Measurements from ENCODE around the gene ZNF518A.

The ZNF518A gene

GRCh38 chr10:96092999-96093767 is 36.9 kb upstream of the ZNF518A start:
- no peak for TF ChIP-seq CTCF (IDR thresholded peaks at IDR 0.05; ENCODE audit: extremely low read depth, missing control alignments)
- no peak for DNase-seq (ENCODE audit: low spot score)

- TF ChIP-seq CTCF (IDR thresholded peaks at IDR 0.05; ENCODE audit: extremely low read depth, missing control alignments): no peak
- no peak for DNase-seq (ENCODE audit: low spot score)
Observed at GRCh38 chr10:96093948-96094347, 36.1 kb upstream of the ZNF518A start.

GRCh38 chr10:96096958-96097357 is 33.1 kb upstream of the ZNF518A start:
- DNase-seq (ENCODE audit: low spot score): no peak
- TF ChIP-seq CTCF (IDR thresholded peaks at IDR 0.05; ENCODE audit: extremely low read depth, missing control alignments): no peak

GRCh38 chr10:96097865-96098264 is 32.2 kb upstream of the ZNF518A start:
- no peak for TF ChIP-seq CTCF (IDR thresholded peaks at IDR 0.05; ENCODE audit: extremely low read depth, missing control alignments)
- no peak for DNase-seq (ENCODE audit: low spot score)

GRCh38 chr10:96107623-96108038 is 22.5 kb upstream of the ZNF518A start:
- DNase-seq (ENCODE audit: low spot score): no peak

GRCh38 chr10:96112531-96112930 is 17.6 kb upstream of the ZNF518A start:
- DNase-seq (ENCODE audit: low spot score): no peak
- no peak for TF ChIP-seq CTCF (IDR thresholded peaks at IDR 0.05; ENCODE audit: extremely low read depth, missing control alignments)

More at GRCh38 chr10:96107623-96108038, 22.5 kb upstream of the ZNF518A start:
- no peak for TF ChIP-seq CTCF (IDR thresholded peaks at IDR 0.05; ENCODE audit: extremely low read depth, missing control alignments)

- no peak for TF ChIP-seq CTCF (IDR thresholded peaks at IDR 0.05; ENCODE audit: extremely low read depth, missing control alignments)
- DNase-seq (ENCODE audit: low spot score): no peak
Observed at GRCh38 chr10:96118604-96119450, 11.3 kb upstream of the ZNF518A start.
